GM12878 (cell line): ENCODE results near the gene FOSB. TPM values are rescaled to one million over a fixed set of nuclear protein-coding genes. Genes with fewer than 3 reads are reported as not detected.

Experiments
- CBX3 ChIP-seq: fragments of 200-600 bp; sonication (generic); IDR thresholded peaks from 2 replicates; pipeline ENCODE4 v1.6.1; 2016; ENCODE audit warnings: low read depth, borderline replicate concordance
- CEBPB ChIP-seq, 2 experiments: fragments of 150-350 bp in 1 of 2; IDR thresholded peaks; 2 replicates each; pipeline ENCODE4 v1.6.1; 2012 to 2014; ENCODE audit warnings: low read depth in 2 of 2, low read length in 2 of 2, borderline replicate concordance in 1 of 2, inconsistent platforms in 1 of 2
- CHD1 ChIP-seq: IDR thresholded peaks from 2 replicates; pipeline ENCODE4 v1.6.1; 2012; ENCODE audit warnings: low read depth, low read length, improper control_type of control experiment
- ETV6 ChIP-seq, 2 experiments: fragments of 450-650 bp in 1 of 2; IDR thresholded peaks in 1 of 2; conservative IDR thresholded peaks in 1 of 2; 2 replicates each; pipeline ENCODE4 v1.6.1; 2014; ENCODE audit warnings: antibody characterized with exemption in 1 of 2, borderline replicate concordance in 1 of 2, low read depth in 1 of 2, mild to moderate bottlenecking in 1 of 2, moderate library complexity in 1 of 2
- IKZF1 ChIP-seq: fragments of 450-650 bp; conservative IDR thresholded peaks from 2 replicates; pipeline ENCODE4 v1.6.1; 2017; ENCODE audit warnings: antibody characterized with exemption, mild to moderate bottlenecking
- IRF4 ChIP-seq: IDR thresholded peaks from 2 replicates; pipeline ENCODE4 v1.6.1; 2011; ENCODE audit warnings: low read depth, low read length
- JUNB ChIP-seq: IDR thresholded peaks from 2 replicates; pipeline ENCODE4 v1.6.1; 2016; ENCODE audit warnings: antibody characterized with exemption, mild to moderate bottlenecking
- MEF2A ChIP-seq: IDR thresholded peaks from 2 replicates; pipeline ENCODE4 v1.6.1; 2011; ENCODE audit warnings: low read depth, mild to moderate bottlenecking, low read length, moderate library complexity; ENCODE audit not compliant: insufficient read depth
- MEF2B ChIP-seq: fragments of 450-650 bp; IDR thresholded peaks from 2 replicates; pipeline ENCODE4 v1.6.1; 2018; ENCODE audit warnings: mild to moderate bottlenecking, moderate library complexity; ENCODE audit not compliant: partially characterized antibody, poor library complexity, severe bottlenecking
- NRF1 ChIP-seq: conservative IDR thresholded peaks from 2 replicates; pipeline ENCODE4 v1.6.1; 2011; ENCODE audit warnings: mild to moderate bottlenecking, low read depth, low read length, improper control_type of control experiment
- PAX5 ChIP-seq: IDR thresholded peaks from 2 replicates; pipeline ENCODE4 v1.6.1; 2011; ENCODE audit warnings: low read depth, low read length, borderline replicate concordance
- RAD21 ChIP-seq: IDR thresholded peaks from 2 replicates; pipeline ENCODE4 v1.6.1; 2011; ENCODE audit warnings: mild to moderate bottlenecking, low read depth, low read length, moderate library complexity; ENCODE audit not compliant: insufficient read depth
- SIN3A ChIP-seq: IDR thresholded peaks from 2 replicates; pipeline ENCODE4 v1.6.1; 2012; ENCODE audit warnings: low read depth, low read length, improper control_type of control experiment
- SPI1 ChIP-seq: IDR thresholded peaks from 2 replicates; pipeline ENCODE4 v1.6.1; 2011; ENCODE audit warnings: low read depth, mild to moderate bottlenecking, low read length, moderate library complexity, borderline replicate concordance; ENCODE audit not compliant: insufficient read depth
- SREBF1 ChIP-seq: IDR thresholded peaks from 2 replicates; pipeline ENCODE4 v1.6.1; 2012; ENCODE audit warnings: mild to moderate bottlenecking, low read length
- SUPT20H ChIP-seq: IDR thresholded peaks from 2 replicates; pipeline ENCODE4 v1.6.1; 2011; ENCODE audit warnings: low read depth, mild to moderate bottlenecking, low read length, moderate library complexity, borderline replicate concordance; ENCODE audit not compliant: control insufficient read depth
- ZNF217 ChIP-seq: fragments of 450-650 bp; IDR thresholded peaks from 2 replicates; pipeline ENCODE4 v1.6.1; 2017; ENCODE audit warnings: antibody characterized with exemption, mild to moderate bottlenecking
- polyA plus RNA-seq, 11 experiments: library from polyadenylated mRNA; depleted of rRNA in 4 of 11; unstranded in 6 of 11; stranded (reverse) in 5 of 11; fragments of >200 nt; fragmentation: Nextera tagmentation in 4 of 11; fragmentation: Illumina TruSeq in 1 of 11; extraction: Ambion mirVana in 4 of 11; extraction: Trizol in 1 of 11; gene quantifications; 1 replicate in 1 of 11; 2 replicates in 10 of 11; pipeline versions ENCODE4 v1.2.1 to v1.2.3, GENCODE V29; 2011 to 2016; ENCODE audit warnings: inconsistent platforms in 2 of 11, missing spikeins in 2 of 11, low read depth in 1 of 11
- total RNA-seq, 4 experiments: library from RNA; depleted of rRNA in 3 of 4; stranded (reverse); fragments of >200 nt in 3 of 4; fragmentation: Illumina TruSeq in 1 of 4; extraction: Trizol in 1 of 4; gene quantifications; 2 replicates each; pipeline versions ENCODE4 v1.2.1 to v1.2.3, GENCODE V29; 2013 to 2021
- TF ChIP-seq, protein P1 (sequence below): fragments of 450-650 bp; IDR thresholded peaks from 2 replicates; pipeline ENCODE4 v1.6.1; 2018; ENCODE audit warnings: borderline replicate concordance, mild to moderate bottlenecking; ENCODE audit not compliant: partially characterized antibody
- TF ChIP-seq, protein P2 (sequence below): IDR thresholded peaks from 2 replicates; pipeline ENCODE4 v1.6.1; 2011; ENCODE audit warnings: mild to moderate bottlenecking, low read depth, low read length, moderate library complexity; ENCODE audit not compliant: insufficient replicate concordance
- TF ChIP-seq, protein P3 (sequence below): fragments of 450-650 bp; IDR thresholded peaks from 2 replicates; pipeline ENCODE4 v1.6.1; 2017; ENCODE audit warnings: mild to moderate bottlenecking

FOSB gene
- total and polyA plus RNA-seq, 10 of the 15 experiments (the other 5 are each of a cell fraction or from before 2014, with no cell fraction given) = 0.06 to 0.56 (median 0.26) TPM

DNA sequence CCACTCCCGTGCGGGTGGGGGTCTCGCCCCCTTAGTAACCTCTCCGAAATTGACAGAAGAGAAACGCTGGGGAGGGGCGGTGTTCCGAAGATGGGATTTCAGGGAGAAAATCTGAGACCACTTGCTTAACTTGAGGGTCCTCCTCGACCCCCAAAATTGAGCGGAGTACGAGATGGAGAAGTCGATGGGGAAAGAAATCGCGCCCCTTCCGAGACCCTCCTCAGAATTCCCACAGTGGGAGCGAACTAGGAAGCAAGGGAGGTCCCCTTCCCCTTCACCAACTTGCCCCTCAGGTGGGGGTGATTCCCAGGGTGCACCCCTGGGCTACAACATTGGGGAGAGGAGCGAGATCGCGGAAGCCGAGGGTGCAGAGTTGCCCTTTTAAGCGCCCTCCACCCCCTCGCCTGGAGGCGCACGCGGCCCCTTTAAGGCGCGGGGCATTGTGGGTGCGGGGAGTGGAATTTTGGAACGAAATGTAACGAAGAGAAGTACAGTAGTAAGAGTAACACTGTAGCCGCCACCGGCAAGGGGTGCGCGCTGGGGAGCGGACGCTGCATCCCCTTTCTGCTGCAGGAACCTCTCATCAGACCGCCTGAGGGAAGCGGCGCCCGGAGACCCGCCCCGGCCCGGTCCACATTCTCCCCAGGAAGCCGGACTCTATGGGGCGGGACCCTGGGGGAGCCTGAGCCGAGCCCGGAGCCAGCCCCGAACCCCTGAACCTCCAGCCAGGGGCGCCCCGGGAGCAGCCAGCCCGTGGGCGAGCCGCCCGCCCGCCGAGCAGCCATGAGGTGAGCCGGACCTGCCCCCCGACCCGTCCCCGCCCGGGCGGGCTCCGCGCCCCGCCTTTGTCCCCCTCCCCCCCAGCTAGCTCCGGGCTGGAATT is 39.4 kb downstream of the FOSB start, which contains the start of gene VASP (continued):
- no peak for TF ChIP-seq ETV6 (conservative IDR thresholded peaks at IDR 0.05 in 1 of 2, IDR thresholded peaks at IDR 0.05 in 1 of 2; ENCODE audit: borderline replicate concordance in 1 of 2, low read depth in 1 of 2)
- TF ChIP-seq IKZF1 = peak; percentile 58
- TF ChIP-seq CHD1 = no peak; the same call in 1 of the 2 replicates
- peak; percentile 78 for TF ChIP-seq MEF2B
- TF ChIP-seq, protein P1, sequence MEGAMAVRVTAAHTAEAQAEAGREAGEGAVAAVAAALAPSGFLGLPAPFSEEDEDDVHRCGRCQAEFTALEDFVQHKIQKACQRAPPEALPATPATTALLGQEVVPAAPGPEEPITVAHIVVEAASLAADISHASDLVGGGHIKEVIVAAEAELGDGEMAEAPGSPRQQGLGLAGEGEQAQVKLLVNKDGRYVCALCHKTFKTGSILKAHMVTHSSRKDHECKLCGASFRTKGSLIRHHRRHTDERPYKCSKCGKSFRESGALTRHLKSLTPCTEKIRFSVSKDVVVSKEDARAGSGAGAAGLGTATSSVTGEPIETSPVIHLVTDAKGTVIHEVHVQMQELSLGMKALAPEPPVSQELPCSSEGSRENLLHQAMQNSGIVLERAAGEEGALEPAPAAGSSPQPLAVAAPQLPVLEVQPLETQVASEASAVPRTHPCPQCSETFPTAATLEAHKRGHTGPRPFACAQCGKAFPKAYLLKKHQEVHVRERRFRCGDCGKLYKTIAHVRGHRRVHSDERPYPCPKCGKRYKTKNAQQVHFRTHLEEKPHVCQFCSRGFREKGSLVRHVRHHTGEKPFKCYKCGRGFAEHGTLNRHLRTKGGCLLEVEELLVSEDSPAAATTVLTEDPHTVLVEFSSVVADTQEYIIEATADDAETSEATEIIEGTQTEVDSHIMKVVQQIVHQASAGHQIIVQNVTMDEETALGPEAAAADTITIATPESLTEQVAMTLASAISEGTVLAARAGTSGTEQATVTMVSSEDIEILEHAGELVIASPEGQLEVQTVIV = peak; percentile 70
- TF ChIP-seq JUNB = no peak
- no peak for TF ChIP-seq NRF1
- no peak for TF ChIP-seq SPI1
- no peak for TF ChIP-seq ZNF217
- TF ChIP-seq IRF4 = no peak
- no peak for TF ChIP-seq CBX3
- no peak for TF ChIP-seq RAD21
- TF ChIP-seq SUPT20H = no peak
- TF ChIP-seq SREBF1 = no peak
- TF ChIP-seq CEBPB (IDR thresholded peaks at IDR 0.05; ENCODE audit: borderline replicate concordance in 1 of 2, low read depth in 2 of 2, low read length in 2 of 2) = no peak
- TF ChIP-seq, protein P2, sequence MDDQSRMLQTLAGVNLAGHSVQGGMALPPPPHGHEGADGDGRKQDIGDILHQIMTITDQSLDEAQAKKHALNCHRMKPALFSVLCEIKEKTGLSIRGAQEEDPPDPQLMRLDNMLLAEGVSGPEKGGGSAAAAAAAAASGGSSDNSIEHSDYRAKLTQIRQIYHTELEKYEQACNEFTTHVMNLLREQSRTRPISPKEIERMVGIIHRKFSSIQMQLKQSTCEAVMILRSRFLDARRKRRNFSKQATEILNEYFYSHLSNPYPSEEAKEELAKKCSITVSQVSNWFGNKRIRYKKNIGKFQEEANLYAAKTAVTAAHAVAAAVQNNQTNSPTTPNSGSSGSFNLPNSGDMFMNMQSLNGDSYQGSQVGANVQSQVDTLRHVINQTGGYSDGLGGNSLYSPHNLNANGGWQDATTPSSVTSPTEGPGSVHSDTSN = no peak
- peak; percentile 84 for TF ChIP-seq SIN3A
- peak; percentile 38; the same call in 1 of the 2 replicates for TF ChIP-seq MEF2A
- TF ChIP-seq, protein P3, sequence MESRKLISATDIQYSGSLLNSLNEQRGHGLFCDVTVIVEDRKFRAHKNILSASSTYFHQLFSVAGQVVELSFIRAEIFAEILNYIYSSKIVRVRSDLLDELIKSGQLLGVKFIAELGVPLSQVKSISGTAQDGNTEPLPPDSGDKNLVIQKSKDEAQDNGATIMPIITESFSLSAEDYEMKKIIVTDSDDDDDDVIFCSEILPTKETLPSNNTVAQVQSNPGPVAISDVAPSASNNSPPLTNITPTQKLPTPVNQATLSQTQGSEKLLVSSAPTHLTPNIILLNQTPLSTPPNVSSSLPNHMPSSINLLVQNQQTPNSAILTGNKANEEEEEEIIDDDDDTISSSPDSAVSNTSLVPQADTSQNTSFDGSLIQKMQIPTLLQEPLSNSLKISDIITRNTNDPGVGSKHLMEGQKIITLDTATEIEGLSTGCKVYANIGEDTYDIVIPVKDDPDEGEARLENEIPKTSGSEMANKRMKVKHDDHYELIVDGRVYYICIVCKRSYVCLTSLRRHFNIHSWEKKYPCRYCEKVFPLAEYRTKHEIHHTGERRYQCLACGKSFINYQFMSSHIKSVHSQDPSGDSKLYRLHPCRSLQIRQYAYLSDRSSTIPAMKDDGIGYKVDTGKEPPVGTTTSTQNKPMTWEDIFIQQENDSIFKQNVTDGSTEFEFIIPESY = no peak
- TF ChIP-seq PAX5 = no peak
